Ascending aorta (tissue), 2 donors: ENCODE data around the gene HYAL1. TPM values are rescaled to one million over a fixed set of nuclear protein-coding genes. Genes with fewer than 3 reads are reported as not detected.
"Not testable (repeated sequence)": the region's sequence is repeated elsewhere in the genome, so short reads cannot be mapped to it uniquely, and the experiment has no call there.

Experiments used
- DNase-seq, 2 donors: peaks; one replicate each; pipeline ENCODE4 v3.0.0-alpha.2; 2019; ENCODE audit warnings: low spot score in 2 of 2
- H3K27ac ChIP-seq, 2 donors: fragments of 200-600 bp; sonication (generic); one replicate each; pipeline ENCODE4 v1.5.1; 2016 to 2017; ENCODE audit warnings: mild to moderate bottlenecking in 1 of 2
- H3K27me3 ChIP-seq: fragments of 200-600 bp; sonication (generic); one replicate; pipeline ENCODE4 v1.5.1; 2017
- H3K36me3 ChIP-seq, 2 donors: fragments of 200-600 bp; sonication (generic); one replicate each; pipeline ENCODE4 v1.5.1; 2016
- H3K4me1 ChIP-seq, 2 donors: fragments of 200-600 bp; sonication (generic); one replicate each; pipeline ENCODE4 v1.5.1; 2016 to 2017; ENCODE audit warnings: mild to moderate bottlenecking in 1 of 2
- H3K4me3 ChIP-seq, 2 donors: fragments of 200-600 bp; sonication (generic); one replicate each; pipeline ENCODE4 v1.5.1; 2016 to 2017; ENCODE audit warnings: mild to moderate bottlenecking in 1 of 2
- H3K9me3 ChIP-seq, 2 donors: fragments of 200-600 bp; sonication (generic); one replicate each; pipeline ENCODE4 v1.5.1; 2016
- intact Hi-C: fragments of 100-400 bp; cut with DNase I; formaldehyde crosslinking; loops from one replicate; pipeline ENCODE4 v1.15.1; 2023
- total RNA-seq: library from RNA; depleted of rRNA; stranded (reverse); fragments of >200 nt; gene quantifications from one replicate; pipeline ENCODE4 v1.1.0, GENCODE V29; 2016
- TF ChIP-seq, protein P1 (sequence below), 3 experiments: fragments of 200-600 bp in 2 of 3; fragments of 450-650 bp in 1 of 3; sonication (generic) in 2 of 3; IDR thresholded peaks; one replicate each; pipeline ENCODE4 v1.5.1; 2016 to 2019; ENCODE audit warnings: antibody characterized with exemption in 3 of 3, mild to moderate bottlenecking in 1 of 3, moderate library complexity in 1 of 3

HYAL1 gene
- total RNA-seq, 1 donor from 2014 or later: 49.5 TPM

DNA sequence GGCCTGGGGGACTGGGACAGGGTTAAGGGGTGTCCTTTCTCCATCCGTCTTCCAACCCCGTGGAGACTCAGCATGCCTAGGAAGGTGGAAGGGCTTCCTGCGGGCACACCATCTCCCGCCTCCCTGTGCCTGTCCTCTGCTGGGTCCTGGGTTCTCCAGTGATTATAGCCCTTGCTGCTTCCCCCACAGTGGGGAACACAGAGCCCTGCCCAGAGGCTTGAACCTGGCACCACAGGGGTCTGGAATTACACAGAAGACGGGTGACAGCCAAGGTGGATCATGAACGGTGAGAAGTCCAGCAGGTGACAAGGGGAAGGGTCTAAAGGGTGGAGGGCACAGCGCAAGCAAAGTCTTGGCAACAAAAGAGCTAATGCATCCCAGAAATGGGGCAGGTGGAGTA lies 40.6 kb downstream of the HYAL1 start:
- TF ChIP-seq, protein P1, sequence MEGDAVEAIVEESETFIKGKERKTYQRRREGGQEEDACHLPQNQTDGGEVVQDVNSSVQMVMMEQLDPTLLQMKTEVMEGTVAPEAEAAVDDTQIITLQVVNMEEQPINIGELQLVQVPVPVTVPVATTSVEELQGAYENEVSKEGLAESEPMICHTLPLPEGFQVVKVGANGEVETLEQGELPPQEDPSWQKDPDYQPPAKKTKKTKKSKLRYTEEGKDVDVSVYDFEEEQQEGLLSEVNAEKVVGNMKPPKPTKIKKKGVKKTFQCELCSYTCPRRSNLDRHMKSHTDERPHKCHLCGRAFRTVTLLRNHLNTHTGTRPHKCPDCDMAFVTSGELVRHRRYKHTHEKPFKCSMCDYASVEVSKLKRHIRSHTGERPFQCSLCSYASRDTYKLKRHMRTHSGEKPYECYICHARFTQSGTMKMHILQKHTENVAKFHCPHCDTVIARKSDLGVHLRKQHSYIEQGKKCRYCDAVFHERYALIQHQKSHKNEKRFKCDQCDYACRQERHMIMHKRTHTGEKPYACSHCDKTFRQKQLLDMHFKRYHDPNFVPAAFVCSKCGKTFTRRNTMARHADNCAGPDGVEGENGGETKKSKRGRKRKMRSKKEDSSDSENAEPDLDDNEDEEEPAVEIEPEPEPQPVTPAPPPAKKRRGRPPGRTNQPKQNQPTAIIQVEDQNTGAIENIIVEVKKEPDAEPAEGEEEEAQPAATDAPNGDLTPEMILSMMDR (IDR thresholded peaks at IDR 0.05): no peak
- Histone ChIP-seq H3K4me1 (peaks cover 33 to 56% of the 10 kb centered on the region in 2 donors), H3K4me3 (no peak overlapping the region), H3K9me3 (no peaks in the 10 kb centered on the region), H3K27ac (peak overlapping the region; percentile 97 to 99), H3K36me3 (peaks cover 10 to 12% of the 10 kb centered on the region in 2 donors), H3K27me3 (no peaks in the 10 kb centered on the region)
- intact Hi-C loops: no loop called here
- DNase-seq: no peak

DNA sequence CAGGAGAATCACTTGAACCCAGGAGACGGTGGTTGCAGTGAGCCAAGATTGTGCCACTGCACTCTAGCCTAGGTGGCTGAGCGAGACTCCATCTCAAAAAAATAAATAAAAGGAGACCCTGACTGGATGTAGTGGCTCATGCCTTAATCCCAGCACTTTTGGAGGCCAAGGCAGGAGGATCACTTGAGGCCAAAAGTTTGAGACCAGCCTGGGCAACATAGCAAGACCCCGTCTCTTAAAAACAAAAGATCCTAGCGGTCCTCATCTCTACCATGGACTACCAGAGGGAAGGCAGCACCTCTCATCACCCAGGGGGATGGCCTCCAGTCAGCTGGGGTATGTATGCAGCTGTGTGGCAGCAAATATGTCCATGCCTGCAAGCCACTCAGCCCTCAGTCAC lies 41.2 kb downstream of the HYAL1 start:
- peaks cover 16 to 18% of the 10 kb centered on the region in 2 donors for H3K36me3 ChIP-seq
- peaks cover 33 to 52% of the 10 kb centered on the region in 2 donors for H3K4me1 ChIP-seq
- intact Hi-C loops, H3K27me3 ChIP-seq, H3K9me3 ChIP-seq, DNase-seq, H3K4me3 ChIP-seq: not testable (repeated sequence)
- H3K27ac ChIP-seq: peak overlapping the region; percentile 97 to 99

DNA sequence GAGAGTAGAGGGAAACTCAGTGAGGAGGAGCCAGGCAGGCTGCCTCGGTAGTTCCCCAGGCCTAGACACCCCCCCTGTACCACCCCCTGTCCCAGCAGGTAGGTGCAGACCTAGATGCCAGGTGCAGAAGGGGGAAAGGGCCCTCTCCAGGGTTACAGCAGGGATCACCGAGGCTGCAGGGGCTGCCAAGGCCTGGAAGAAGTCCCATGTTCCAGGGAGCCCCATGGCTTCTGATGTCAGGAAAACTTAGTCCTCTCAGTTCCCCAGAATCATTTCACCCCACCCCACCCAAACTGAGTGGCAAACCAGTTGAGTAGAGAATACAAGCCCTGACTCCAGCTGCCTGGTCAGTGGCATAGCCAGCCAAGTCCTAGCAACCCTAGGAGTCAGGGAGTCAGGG lies 41.9 kb downstream of the HYAL1 start:
- Histone ChIP-seq H3K4me1 (peaks cover 28 to 45% of the 10 kb centered on the region in 2 donors), H3K27ac (peak overlapping the region; percentile 97 to 99), H3K27me3 (no peaks in the 10 kb centered on the region), H3K9me3 (no peaks in the 10 kb centered on the region), H3K4me3 (peak overlapping the region in 1 of 2 donors; percentile 70), H3K36me3 (peaks cover 23 to 25% of the 10 kb centered on the region in 2 donors)
- DNase-seq: no peak
- intact Hi-C loops: loop anchor here (2.0 kb wide), 1 partner anchor 67 kb away; the partner anchor contains the start of gene TUSC2
- TF ChIP-seq, protein P1 (IDR thresholded peaks at IDR 0.05): no peak

DNA sequence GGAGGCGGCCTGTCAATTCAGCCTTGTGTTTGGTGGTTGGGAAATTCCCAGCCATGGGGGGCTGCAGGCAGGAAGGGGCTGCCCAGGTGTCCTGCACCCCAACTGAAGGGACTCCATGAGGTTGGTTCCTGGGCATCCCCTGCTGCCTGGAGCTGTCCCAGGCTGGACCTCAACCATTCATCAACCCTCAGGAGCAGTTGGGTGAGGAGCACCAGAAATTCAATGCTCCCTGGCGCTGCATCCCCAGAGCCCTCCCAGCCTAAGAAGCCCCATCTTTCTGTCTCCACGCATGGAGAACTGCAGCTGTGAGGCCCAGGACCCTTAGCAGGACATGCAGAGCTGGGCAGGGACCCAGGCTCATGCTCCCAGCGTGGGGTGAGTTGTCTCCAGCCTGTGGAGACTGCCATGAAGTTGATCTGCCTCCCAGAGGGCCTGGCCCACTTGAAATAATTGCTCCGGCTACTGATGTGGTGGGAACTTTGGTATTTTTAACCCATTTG lies 42.4 kb downstream of the HYAL1 start:
- Histone ChIP-seq H3K36me3 (peaks cover 28 to 30% of the 10 kb centered on the region in 2 donors), H3K27me3 (no peaks in the 10 kb centered on the region), H3K9me3 (no peaks in the 10 kb centered on the region), H3K4me1 (peaks cover 23 to 40% of the 10 kb centered on the region in 2 donors), H3K4me3 (peak overlapping the region; percentile 55 to 70), H3K27ac (peak overlapping the region; percentile 97 to 99)
- intact Hi-C loops: loop anchor here (1.0 to 2.0 kb wide), 2 partner anchors 12 to 68 kb away; partner anchors contain the start of gene TUSC2
- DNase-seq: no peak
- TF ChIP-seq, protein P1 (IDR thresholded peaks at IDR 0.05): no peak

DNA sequence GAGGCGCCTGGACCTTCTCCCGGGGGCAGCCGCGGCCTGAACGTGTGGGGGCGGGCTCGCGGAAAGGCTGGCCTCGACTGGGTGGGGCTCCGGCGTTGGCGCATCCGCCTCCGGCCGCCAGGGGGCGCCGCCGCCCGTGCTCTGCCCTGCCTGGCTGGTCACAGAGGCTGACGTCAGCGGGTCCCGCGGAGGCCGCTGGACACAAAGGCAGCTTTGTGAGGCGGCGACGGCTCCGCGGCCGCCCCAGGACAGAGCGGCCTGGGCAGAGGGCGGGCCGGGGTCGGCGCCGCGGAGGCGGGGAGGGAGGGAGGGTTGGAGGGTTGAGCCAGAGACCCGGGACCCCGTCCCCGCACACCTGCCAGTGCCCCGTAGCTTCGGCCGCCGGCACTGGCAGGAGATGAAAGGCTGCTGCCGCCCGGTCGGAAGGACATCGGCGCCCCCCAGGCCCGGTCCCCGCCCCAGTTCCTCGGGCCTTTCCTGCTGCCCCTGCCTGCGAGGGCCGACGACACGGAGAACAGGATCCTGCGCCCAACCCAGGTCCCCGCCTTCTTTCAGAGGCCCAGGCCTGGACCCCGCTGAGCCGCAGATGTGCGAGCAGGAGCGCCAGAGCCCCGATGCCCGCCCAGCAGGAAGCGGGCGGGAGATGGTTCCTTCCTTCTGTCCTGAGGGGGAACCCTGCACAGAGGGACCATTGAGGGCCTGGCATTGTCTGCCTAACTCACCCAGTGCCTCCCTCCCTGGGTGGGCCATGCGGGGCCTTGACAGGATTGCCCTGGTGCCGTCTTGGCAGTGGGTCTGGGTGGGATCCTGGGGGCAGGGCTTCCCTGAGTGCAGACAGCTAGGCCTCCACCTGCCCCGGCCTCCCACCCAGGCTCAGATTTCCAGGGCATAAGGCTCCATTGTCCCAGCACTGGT lies 43.1 kb downstream of the HYAL1 start:
- H3K9me3 ChIP-seq: no peaks in the 10 kb centered on the region
- H3K4me1 ChIP-seq: peaks cover 19 to 36% of the 10 kb centered on the region in 2 donors
- H3K27ac ChIP-seq: peak overlapping the region; percentile 97 to 99

More for the DNA sequence above, 43.1 kb downstream of the HYAL1 start:
- peak overlapping the region; percentile 55 to 70 for H3K4me3 ChIP-seq
- DNase-seq: peak; percentile 72 to 96
- peaks cover 33 to 37% of the 10 kb centered on the region in 2 donors for H3K36me3 ChIP-seq
- TF ChIP-seq, protein P1 (IDR thresholded peaks at IDR 0.05): peak; percentile 96 to 100 (median 99)
- H3K27me3 ChIP-seq: no peaks in the 10 kb centered on the region
- intact Hi-C loops: loop anchor here (1.0 to 2.0 kb wide), 2 partner anchors 13 to 69 kb away; partner anchors contain the start of gene TUSC2
